SKM-1 (cell line): ENCODE data around the gene NDE1.
"Not testable (repeated sequence)": the region's sequence is repeated elsewhere in the genome, so short reads cannot be mapped to it uniquely, and the experiment has no call there.

Source experiments
- DNase-seq: peaks from one replicate; lab custom pipeline; 2025; ENCODE audit not compliant: unreplicated experiment; lab: John Stamatoyannopoulos, UW

Gene NDE1

GRCh38 chr16:15620611-15621195 lies 29.3 kb upstream of the NDE1 start:
- DNase-seq: no peak

- no peak for DNase-seq
Observed at GRCh38 chr16:15621456-15621855, 28.6 kb upstream of the NDE1 start.

GRCh38 chr16:15621889-15622288 lies 28.2 kb upstream of the NDE1 start:
- DNase-seq: no peak

GRCh38 chr16:15631730-15632409 lies 18.2 kb upstream of the NDE1 start:
- DNase-seq: no peak

- no peak for DNase-seq
Observed at GRCh38 chr16:15635926-15636325, 14.1 kb upstream of the NDE1 start.

- DNase-seq: no peak
Observed at GRCh38 chr16:15636392-15636873, 13.6 kb upstream of the NDE1 start.

GRCh38 chr16:15639061-15639568 lies 10.9 kb upstream of the NDE1 start:
- DNase-seq: no peak

- DNase-seq: no peak
Observed at GRCh38 chr16:15640966-15641365, 9.1 kb upstream of the NDE1 start.

GRCh38 chr16:15641753-15642556 lies 8.1 kb upstream of the NDE1 start:
- DNase-seq: no peak

GRCh38 chr16:15642557-15643047 lies 7.4 kb upstream of the NDE1 start:
- peak; percentile 47 for DNase-seq

- DNase-seq: peak; percentile 84
Observed at GRCh38 chr16:15643048-15643945, 6.7 kb upstream of the NDE1 start, which contains the start of gene MARF1. Gene MARF1, minus strand, starts transcription at chr16:15643154. Its CDS starts 3,921 bp downstream, at chr16:15639233.

GRCh38 chr16:15643946-15644250 lies 6.1 kb upstream of the NDE1 start:
- DNase-seq: no peak

GRCh38 chr16:15644267-15644961 lies 5.6 kb upstream of the NDE1 start:
- no peak for DNase-seq

GRCh38 chr16:15644962-15645465 lies 5.0 kb upstream of the NDE1 start:
- not testable (repeated sequence) for DNase-seq

GRCh38 chr16:15646557-15647293 lies 3.3 kb upstream of the NDE1 start:
- not testable (repeated sequence) for DNase-seq

GRCh38 chr16:15647294-15648014 lies 2.6 kb upstream of the NDE1 start:
- no peak for DNase-seq

- DNase-seq: no peak
Observed at GRCh38 chr16:15648135-15648730, 1.8 kb upstream of the NDE1 start.

GRCh38 chr16:15649311-15649710 lies 734 bp upstream of the NDE1 start:
- not testable (repeated sequence) for DNase-seq
